ENCODE results near the gene BZW2. TPM values are rescaled to one million over a fixed set of nuclear protein-coding genes. Genes with fewer than 3 reads are reported as not detected.
A peak's percentile ranks its signal among the peaks of the same experiment; 100 is the strongest.

Gene BZW2
- total and polyA plus RNA-seq, 4 donors: 32.4 to 53.7 (median 46.1) TPM

- H3K27me3 ChIP-seq (ENCODE audit: control insufficient read depth in 3 of 3, insufficient read depth in 3 of 3, low read length in 2 of 3): peaks cover 0 to 3% (median 0%) of the 10 kb centered on the region in 3 donors
- no peak overlapping the region for H3K4me3 ChIP-seq
- no peak overlapping the region for H3K27ac ChIP-seq (ENCODE audit: low read depth in 1 of 2, low read length in 1 of 2)
- H3K36me3 ChIP-seq (ENCODE audit: control insufficient read depth in 4 of 4, insufficient read depth in 4 of 4, low read length in 4 of 4): no peaks in the 10 kb centered on the region
- peaks cover 0 to 1% (median 0%) of the 10 kb centered on the region in 4 donors for H3K9me3 ChIP-seq (ENCODE audit: control insufficient read depth in 4 of 4, insufficient read depth in 3 of 4, low read length in 3 of 4)
- peak overlapping the region in 1 of 2 donors; percentile 52 for H3K9ac ChIP-seq (ENCODE audit: insufficient read depth in 1 of 2, low read length in 2 of 2)
- ATAC-seq (ENCODE audit: insufficient read depth, low FRiP score) (peak; percentile 22), DNase-seq (peak in 2 of 3 donors; percentile 37 to 65)
- peaks cover 0 to 4% (median 0%) of the 10 kb centered on the region in 5 donors for H3K4me1 ChIP-seq (ENCODE audit: control insufficient read depth in 5 of 5, insufficient read depth in 5 of 5, low read length in 5 of 5)
- no peak for TF ChIP-seq CTCF (IDR thresholded peaks at IDR 0.05; ENCODE audit: control extremely low read depth, extremely low read depth)
Observed at GRCh38 chr7:16755397-16755796, 109.4 kb downstream of the BZW2 start.

Other genes starting within 250 kb of the BZW2 start
- gene CRPPA, start 224.6 kb upstream of the BZW2 start, total RNA-seq: 1 to 10 TPM; 3.6 to 8.6 TPM
- gene CRPPA, start 224.6 kb upstream of the BZW2 start, polyA plus RNA-seq: under 1 TPM; 0.38 to 0.41 TPM
- gene SOSTDC1, start 180.4 kb upstream of the BZW2 start, total RNA-seq: 10 to 100 TPM in 1 of 2 donors, 1 to 10 TPM in 1; 6.1 to 32.1 TPM
- gene SOSTDC1, start 180.4 kb upstream of the BZW2 start, polyA plus RNA-seq: 1 to 10 TPM; 1.1 to 5.5 TPM
- gene LRRC72, start 119.4 kb upstream of the BZW2 start, total RNA-seq: not detected
- gene LRRC72, start 119.4 kb upstream of the BZW2 start, polyA plus RNA-seq: not detected
- 10 to 100 TPM; 13.5 to 26.2 TPM for gene ANKMY2, start 427 bp upstream of the BZW2 start, total RNA-seq
- 1 to 10 TPM; 4.9 to 6.0 TPM for gene ANKMY2, start 427 bp upstream of the BZW2 start, polyA plus RNA-seq
- gene TSPAN13, start 107.6 kb downstream of the BZW2 start, total RNA-seq: 100 to 1,000 TPM; 125 to 143 TPM
- gene TSPAN13, start 107.6 kb downstream of the BZW2 start, polyA plus RNA-seq: 100 to 1,000 TPM in 1 of 2 donors, 10 to 100 TPM in 1; 81.1 to 125 TPM
- 100 to 1,000 TPM; 248 to 333 TPM for gene AGR2, start 158.8 kb downstream of the BZW2 start, total RNA-seq
- gene AGR2, start 158.8 kb downstream of the BZW2 start, polyA plus RNA-seq: 100 to 1,000 TPM; 137 to 420 TPM
- gene AGR3, start 235.8 kb downstream of the BZW2 start, total RNA-seq: 100 to 1,000 TPM; 136 to 195 TPM
- gene AGR3, start 235.8 kb downstream of the BZW2 start, polyA plus RNA-seq: 100 to 1,000 TPM; 182 to 464 TPM